Measurements from ENCODE around the gene SLFN14. TPM values are rescaled to one million over a fixed set of nuclear protein-coding genes. Genes with fewer than 3 reads are reported as not detected.

Gene SLFN14
- total and polyA plus RNA-seq, 2 of the 4 experiments (the other 2 are of a cell fraction), result not detected

DNA sequence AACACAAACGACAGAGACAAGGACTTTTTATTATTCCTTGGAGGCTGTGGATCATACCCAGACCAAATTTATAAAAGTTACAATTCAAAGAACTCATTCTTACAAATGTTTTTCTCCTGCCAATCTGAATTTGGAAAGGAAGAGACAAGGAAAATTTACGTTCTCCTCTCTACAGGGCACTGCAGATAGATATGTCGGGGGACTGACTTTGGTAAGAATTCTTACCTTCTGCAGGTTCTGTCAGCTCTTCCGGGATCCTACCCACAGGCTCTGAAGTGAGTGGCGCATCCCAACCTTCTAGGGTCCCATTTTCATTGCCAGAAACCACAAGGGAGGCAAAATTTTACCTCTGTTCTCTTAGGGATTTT, 21.0 kb downstream of the SLFN14 start:
- POLR2A ChIA-PET (ENCODE audit: unreplicated experiment), result interaction anchor here (0.6 to 0.9 kb wide), 3 partner anchors 46 to 297 kb away, joined by 3 to 5 read pairs (median 3); partner anchors contain the start of gene SLFN5
- no peaks in the 10 kb centered on the region for H3K4me1 ChIP-seq (ENCODE audit: control insufficient read depth, insufficient read depth, low read length)
- no peak overlapping the region for H2BK5ac ChIP-seq (ENCODE audit: low read depth, low read length, poor library complexity, severe bottlenecking)
- no peak for ATAC-seq (ENCODE audit: low read depth)
- no peak overlapping the region for H4K91ac ChIP-seq (ENCODE audit: insufficient read depth, low read depth, low read length)
- dilution Hi-C loops (cut with HindIII; ENCODE audit: low sequenced_read_pairs, unreplicated experiment), result loop anchor here (25.0 kb wide), 2 partner anchors 227 to 352 kb away; partner anchors contain the start of gene SLC35G3
- H2AK9ac ChIP-seq (replicated peaks; ENCODE audit: low read depth, low read length, poor library complexity), result no peak overlapping the region
- H3K4ac ChIP-seq (ENCODE audit: low read depth, low read length), result no peak overlapping the region
- no peaks in the 10 kb centered on the region; the same call in 1 of the 2 replicates for H3K27me3 ChIP-seq (ENCODE audit: control insufficient read depth, insufficient read depth, low read length)
- no CpG with 5 or more reads among the region's 5 CpGs for WGBS, 2 experiments (ENCODE audit: extremely low coverage in 2 of 2, insufficient read length in 1 of 2)
- no peak overlapping the region for H4K5ac ChIP-seq (ENCODE audit: low read depth, low read length)
- no peak overlapping the region for H3K27ac ChIP-seq (ENCODE audit: insufficient read depth, low read length)
- DNase-seq, result no peak
- in situ Hi-C loops (cut with MboI; ENCODE audit: low sequenced_read_pairs), result loop anchor here (5.0 to 25.0 kb wide), 3 partner anchors 227 to 1127 kb away; no protein-coding TSS in a partner anchor
- H2BK20ac ChIP-seq (ENCODE audit: low read depth, low read length), result no peak overlapping the region
- CTCF ChIA-PET, result interaction anchor here (0.7 to 3.8 kb wide), 8 partner anchors 26 to 372 kb away, joined by 3 to 18 read pairs (median 3); no protein-coding TSS in a partner anchor
- no peaks in the 10 kb centered on the region for H4K20me1 ChIP-seq (ENCODE audit: insufficient read depth, low read length)
- H3K36me3 ChIP-seq (ENCODE audit: control insufficient read depth, insufficient read depth, low read length), result no peaks in the 10 kb centered on the region
- H4K8ac ChIP-seq (ENCODE audit: low read depth in 2 of 2, low read length in 2 of 2), result no peak overlapping the region
- no peak overlapping the region for H3K4me3 ChIP-seq (ENCODE audit: insufficient read depth, low read depth, low read length)
- no peak for TF ChIP-seq RCOR1 (IDR thresholded peaks at IDR 0.05; ENCODE audit: insufficient replicate concordance, low read length)
- no peak for TF ChIP-seq MAZ (IDR thresholded peaks at IDR 0.05; ENCODE audit: borderline replicate concordance, low read depth, low read length)
- no peak for TF ChIP-seq RFX5 (IDR thresholded peaks at IDR 0.05; ENCODE audit: low read depth, low read length)
- no peak for TF ChIP-seq NFE2L2 (IDR thresholded peaks at IDR 0.05; ENCODE audit: low read depth, low read length)
- TF ChIP-seq, protein P1, sequence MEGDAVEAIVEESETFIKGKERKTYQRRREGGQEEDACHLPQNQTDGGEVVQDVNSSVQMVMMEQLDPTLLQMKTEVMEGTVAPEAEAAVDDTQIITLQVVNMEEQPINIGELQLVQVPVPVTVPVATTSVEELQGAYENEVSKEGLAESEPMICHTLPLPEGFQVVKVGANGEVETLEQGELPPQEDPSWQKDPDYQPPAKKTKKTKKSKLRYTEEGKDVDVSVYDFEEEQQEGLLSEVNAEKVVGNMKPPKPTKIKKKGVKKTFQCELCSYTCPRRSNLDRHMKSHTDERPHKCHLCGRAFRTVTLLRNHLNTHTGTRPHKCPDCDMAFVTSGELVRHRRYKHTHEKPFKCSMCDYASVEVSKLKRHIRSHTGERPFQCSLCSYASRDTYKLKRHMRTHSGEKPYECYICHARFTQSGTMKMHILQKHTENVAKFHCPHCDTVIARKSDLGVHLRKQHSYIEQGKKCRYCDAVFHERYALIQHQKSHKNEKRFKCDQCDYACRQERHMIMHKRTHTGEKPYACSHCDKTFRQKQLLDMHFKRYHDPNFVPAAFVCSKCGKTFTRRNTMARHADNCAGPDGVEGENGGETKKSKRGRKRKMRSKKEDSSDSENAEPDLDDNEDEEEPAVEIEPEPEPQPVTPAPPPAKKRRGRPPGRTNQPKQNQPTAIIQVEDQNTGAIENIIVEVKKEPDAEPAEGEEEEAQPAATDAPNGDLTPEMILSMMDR (conservative IDR thresholded peaks at IDR 0.05; ENCODE audit: low read depth, low read length), result no peak
- TF ChIP-seq CEBPB (IDR thresholded peaks at IDR 0.05; ENCODE audit: low read depth, low read length), result no peak
- no peak for TF ChIP-seq MXI1 (IDR thresholded peaks at IDR 0.05; ENCODE audit: borderline replicate concordance, low read depth, low read length)
- TF ChIP-seq, protein P2, sequence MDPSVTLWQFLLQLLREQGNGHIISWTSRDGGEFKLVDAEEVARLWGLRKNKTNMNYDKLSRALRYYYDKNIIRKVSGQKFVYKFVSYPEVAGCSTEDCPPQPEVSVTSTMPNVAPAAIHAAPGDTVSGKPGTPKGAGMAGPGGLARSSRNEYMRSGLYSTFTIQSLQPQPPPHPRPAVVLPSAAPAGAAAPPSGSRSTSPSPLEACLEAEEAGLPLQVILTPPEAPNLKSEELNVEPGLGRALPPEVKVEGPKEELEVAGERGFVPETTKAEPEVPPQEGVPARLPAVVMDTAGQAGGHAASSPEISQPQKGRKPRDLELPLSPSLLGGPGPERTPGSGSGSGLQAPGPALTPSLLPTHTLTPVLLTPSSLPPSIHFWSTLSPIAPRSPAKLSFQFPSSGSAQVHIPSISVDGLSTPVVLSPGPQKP (IDR thresholded peaks at IDR 0.05; ENCODE audit: borderline replicate concordance, low read depth, low read length), result no peak
- H3K4me2 ChIP-seq (ENCODE audit: low read depth, low read length), result no peak overlapping the region
- H2BK120ac ChIP-seq (ENCODE audit: low read depth, low read length), result no peak overlapping the region
- H3K18ac ChIP-seq (ENCODE audit: low read depth, low read length), result no peak overlapping the region
- H3K9me1 ChIP-seq (ENCODE audit: insufficient read depth, low read length), result no peaks in the 10 kb centered on the region
- intact Hi-C loops (cut with micrococcal nuclease), result loop anchor here (1.0 to 10.0 kb wide), 7 partner anchors 107 to 1119 kb away; partner anchors contain the start of genes SLFN12 and SLFN5
- no peak overlapping the region for H3K9ac ChIP-seq (ENCODE audit: low read depth, low read length)
- H2AFZ ChIP-seq (replicated peaks; ENCODE audit: low read length, poor library complexity), result peak overlapping the region; percentile 60
- H3K56ac ChIP-seq (ENCODE audit: extremely low read depth, insufficient read depth, low read length), result no peak overlapping the region
- H3K23ac ChIP-seq (ENCODE audit: low read depth, low read length), result no peak overlapping the region
- H2BK15ac ChIP-seq (ENCODE audit: low read depth, low read length), result no peak overlapping the region
- no peaks in the 10 kb centered on the region for H3K79me1 ChIP-seq (ENCODE audit: low read depth in 1 of 2, low read length in 2 of 2)
- H2AK5ac ChIP-seq (ENCODE audit: low read depth, low read length), result no peak overlapping the region
- BruUV-seq (replicated peaks), result no TSS peak
- no peaks in the 10 kb centered on the region for H3K9me3 ChIP-seq (ENCODE audit: control insufficient read depth, insufficient read depth, low read length)
- H3K14ac ChIP-seq (replicated peaks; ENCODE audit: low read depth, low read length), result no peak overlapping the region

All from IMR-90 (cell line).